Occipital lobe (tissue), 2 donors: ENCODE data around the gene MAN1A2. TPM values are rescaled to one million over a fixed set of nuclear protein-coding genes. Genes with fewer than 3 reads are reported as not detected.

Source experiments
- DNase-seq: peaks from one replicate; lab custom pipeline; 2025; lab: John Stamatoyannopoulos, UW
- total RNA-seq: library from RNA; depleted of rRNA; stranded (reverse); fragments of >200 nt; gene quantifications from one replicate; pipeline ENCODE4 v1.2.3, GENCODE V29; 2014

MAN1A2 gene
- total RNA-seq, 1 donor from 2014 or later = 127 TPM

- no peak for DNase-seq
Measured at GRCh38 chr1:117359561-117360289, 7.5 kb upstream of the MAN1A2 start.

- DNase-seq = no peak
Measured at GRCh38 chr1:117362986-117363385, 4.3 kb upstream of the MAN1A2 start.

GRCh38 chr1:117363571-117364048, 3.6 kb upstream of the MAN1A2 start:
- no peak for DNase-seq

- DNase-seq = no peak
Measured at GRCh38 chr1:117364240-117364639, 3.0 kb upstream of the MAN1A2 start.

- DNase-seq = no peak
Measured at GRCh38 chr1:117365350-117366176, 1.7 kb upstream of the MAN1A2 start.

- peak; percentile 71 for DNase-seq
Measured at GRCh38 chr1:117366177-117367045, 838 bp upstream of the MAN1A2 start.

GRCh38 chr1:117368116-117369108, 1.2 kb downstream of the MAN1A2 start:
- no peak for DNase-seq

GRCh38 chr1:117370071-117370470, 2.8 kb downstream of the MAN1A2 start:
- no peak for DNase-seq

- no peak for DNase-seq
Measured at GRCh38 chr1:117370509-117370908, 3.3 kb downstream of the MAN1A2 start.

- DNase-seq = no peak
Measured at GRCh38 chr1:117371441-117372151, 4.3 kb downstream of the MAN1A2 start.

- DNase-seq = no peak
Measured at GRCh38 chr1:117372863-117373412, 5.7 kb downstream of the MAN1A2 start.

- DNase-seq = no peak
Measured at GRCh38 chr1:117373932-117374331, 6.7 kb downstream of the MAN1A2 start.

- DNase-seq = no peak
Measured at GRCh38 chr1:117375327-117375726, 8.1 kb downstream of the MAN1A2 start.

- DNase-seq = no peak
Measured at GRCh38 chr1:117387060-117387633, 19.9 kb downstream of the MAN1A2 start.

- DNase-seq = no peak
Measured at GRCh38 chr1:117388328-117388727, 21.1 kb downstream of the MAN1A2 start.

GRCh38 chr1:117389284-117389683, 22.0 kb downstream of the MAN1A2 start:
- no peak for DNase-seq

GRCh38 chr1:117389779-117390178, 22.5 kb downstream of the MAN1A2 start:
- no peak for DNase-seq

- no peak for DNase-seq
Measured at GRCh38 chr1:117392771-117393170, 25.5 kb downstream of the MAN1A2 start.

- no peak for DNase-seq
Measured at GRCh38 chr1:117396074-117396473, 28.8 kb downstream of the MAN1A2 start.
